DMS153 treated with DMSO at 0.1 percent for 48 hours (cell line): Measurements from ENCODE around the gene TADA3.

Experiments used
- DNase-seq: peaks from one replicate; lab custom pipeline; 2025; ENCODE audit not compliant: unreplicated experiment; lab: John Stamatoyannopoulos, UW

TADA3 gene

DNA sequence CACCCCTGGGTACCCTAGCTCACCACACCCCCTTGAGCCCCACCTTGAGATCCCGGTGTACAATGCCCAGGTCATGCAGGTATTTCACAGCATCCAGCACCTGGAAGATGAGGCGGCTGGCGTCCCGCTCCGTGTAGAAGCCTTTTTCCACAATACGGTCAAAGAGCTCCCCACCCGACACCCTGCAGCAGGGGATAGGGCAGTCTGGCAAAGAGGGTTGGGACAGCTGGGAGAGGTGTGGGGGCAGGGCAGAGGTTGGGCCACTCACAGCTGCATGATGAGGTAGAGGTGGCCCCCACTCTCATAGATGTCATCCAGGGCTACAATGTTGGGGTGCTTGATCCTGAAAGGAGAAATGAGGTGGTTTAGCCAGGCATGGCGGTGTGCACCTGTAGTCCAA, 29.4 kb downstream of the TADA3 start:
- DNase-seq: no peak

- no peak for DNase-seq
Observed at GRCh38 chr3:9761919-9762318, 30.4 kb downstream of the TADA3 start.

GRCh38 chr3:9760779-9761505, 31.3 kb downstream of the TADA3 start:
- DNase-seq: no peak

- no peak for DNase-seq
Observed at GRCh38 chr3:9757427-9757826, 34.8 kb downstream of the TADA3 start.

- no peak for DNase-seq
Observed at GRCh38 chr3:9754678-9755077, 37.6 kb downstream of the TADA3 start.

GRCh38 chr3:9750556-9751411, 41.5 kb downstream of the TADA3 start:
- DNase-seq: no peak

DNA sequence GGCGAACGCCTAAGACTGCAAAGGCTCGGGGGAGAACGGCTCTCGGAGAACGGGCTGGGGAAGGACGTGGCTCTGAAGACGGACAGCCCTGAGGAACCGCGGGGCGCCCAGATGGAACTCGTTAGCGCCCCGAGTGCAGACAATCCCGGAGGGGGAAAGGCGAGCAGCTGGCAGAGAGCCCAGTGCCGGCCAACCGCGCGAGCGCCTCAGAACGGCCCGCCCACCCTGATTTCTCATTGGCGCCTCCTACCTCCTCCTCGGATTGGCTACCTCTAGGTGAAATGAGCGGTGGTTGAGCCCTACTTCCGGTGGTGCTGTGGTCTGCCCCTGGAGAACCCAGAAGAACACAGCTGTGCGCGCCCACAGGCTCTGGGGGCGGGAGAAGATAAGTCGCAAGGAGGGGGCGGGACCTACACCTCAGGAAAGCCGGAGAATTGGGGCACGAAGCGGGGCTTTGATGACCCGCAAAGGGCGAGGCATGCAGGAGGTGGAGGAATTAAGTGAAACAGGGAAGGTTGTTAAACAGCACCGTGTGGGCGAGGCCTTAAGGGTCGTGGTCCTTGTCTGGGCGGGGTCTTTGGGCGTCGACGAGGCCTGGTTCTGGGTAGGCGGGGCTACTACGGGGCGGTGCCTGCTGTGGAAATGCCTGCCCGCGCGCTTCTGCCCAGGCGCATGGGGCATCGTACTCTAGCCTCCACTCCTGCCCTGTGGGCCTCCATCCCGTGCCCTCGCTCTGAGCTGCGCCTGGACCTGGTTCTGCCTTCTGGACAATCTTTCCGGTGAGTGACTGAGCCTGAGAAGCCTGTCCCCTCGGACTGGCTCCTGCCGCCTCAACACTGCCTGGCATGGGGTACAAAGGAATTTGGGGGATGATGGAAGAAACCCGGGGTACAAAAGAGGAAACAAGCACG, 42.4 kb downstream of the TADA3 start, which contains the start of gene OGG1:
OGG1 (plus strand) TSS at position 308 of the 911 bp plus-strand sequence; CDS start at position 643, 335 bp downstream.
- peak; percentile 74 for DNase-seq

GRCh38 chr3:9749296-9749644, 43.0 kb downstream of the TADA3 start:
- DNase-seq: no peak

- DNase-seq: no peak
Observed at GRCh38 chr3:9748031-9748430, 44.2 kb downstream of the TADA3 start.

DNA sequence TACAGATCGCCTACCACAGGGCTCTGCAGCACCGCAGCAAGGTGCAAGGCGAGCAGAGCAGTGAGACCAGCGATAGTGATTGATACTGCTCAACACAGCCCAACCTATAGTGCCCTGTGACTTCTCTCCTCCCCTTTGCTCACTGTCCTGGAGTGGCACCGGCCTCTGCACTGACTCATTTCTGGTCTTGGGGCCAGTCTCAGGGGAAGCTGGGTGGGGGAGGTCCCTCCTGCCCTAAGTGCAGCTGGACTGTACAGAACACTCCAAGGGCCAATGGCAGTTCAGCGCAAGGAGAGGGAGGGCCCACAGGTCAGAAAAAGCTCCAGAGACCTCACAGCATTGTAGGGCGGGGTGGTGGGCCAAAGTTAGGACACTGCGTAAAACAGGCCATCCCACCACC, 45.0 kb downstream of the TADA3 start:
- DNase-seq: no peak

DNA sequence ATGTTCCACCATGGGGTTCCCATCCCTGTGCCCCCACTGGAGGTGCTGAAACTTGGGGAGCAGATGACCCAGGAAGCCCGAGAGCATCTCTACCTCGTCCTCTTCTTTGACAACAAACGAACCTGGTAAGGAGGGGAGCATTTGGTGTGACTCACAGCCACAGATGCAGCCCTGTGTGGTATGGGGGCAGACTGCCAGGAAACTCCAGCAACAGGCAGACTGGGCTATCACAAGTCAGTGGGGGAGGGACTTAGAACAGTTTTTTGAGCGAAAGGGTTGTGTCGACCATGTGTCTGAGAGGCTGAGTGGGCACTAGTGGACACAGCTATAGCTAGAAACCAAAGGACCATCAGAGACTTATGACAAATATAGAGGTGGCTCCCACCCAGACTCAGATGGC, 45.9 kb downstream of the TADA3 start:
- no peak for DNase-seq

- DNase-seq: no peak
Observed at GRCh38 chr3:9745521-9745920, 46.8 kb downstream of the TADA3 start.

GRCh38 chr3:9744162-9744561, 48.1 kb downstream of the TADA3 start:
- no peak for DNase-seq

- no peak for DNase-seq
Observed at GRCh38 chr3:9743548-9743947, 48.7 kb downstream of the TADA3 start.

- DNase-seq: no peak
Observed at GRCh38 chr3:9742560-9742959, 49.7 kb downstream of the TADA3 start.

GRCh38 chr3:9739181-9739580, 53.1 kb downstream of the TADA3 start:
- no peak for DNase-seq

- DNase-seq: no peak
Observed at GRCh38 chr3:9736831-9737230, 55.4 kb downstream of the TADA3 start.

DNA sequence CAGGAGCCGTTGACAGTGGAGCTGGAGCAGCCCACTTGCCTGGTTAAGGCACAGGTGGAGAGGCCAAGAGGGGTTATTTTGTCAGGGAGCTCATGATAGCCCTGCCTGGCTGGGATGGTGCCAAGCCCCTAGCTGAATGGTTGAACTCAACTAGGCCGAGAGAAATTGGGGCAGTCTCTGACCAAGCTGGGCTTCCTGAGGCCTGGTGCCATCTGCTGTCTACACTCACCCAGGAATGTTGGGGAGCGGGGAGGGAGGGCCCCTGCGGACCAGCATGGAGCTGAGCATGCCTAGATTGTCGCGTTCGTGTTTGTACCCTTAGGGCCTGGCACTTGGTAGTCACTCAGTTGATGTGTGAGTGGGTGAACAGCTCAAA, 59.5 kb downstream of the TADA3 start:
- DNase-seq: no peak

- no peak for DNase-seq
Observed at GRCh38 chr3:9732080-9732739, 60.1 kb downstream of the TADA3 start.

DNA sequence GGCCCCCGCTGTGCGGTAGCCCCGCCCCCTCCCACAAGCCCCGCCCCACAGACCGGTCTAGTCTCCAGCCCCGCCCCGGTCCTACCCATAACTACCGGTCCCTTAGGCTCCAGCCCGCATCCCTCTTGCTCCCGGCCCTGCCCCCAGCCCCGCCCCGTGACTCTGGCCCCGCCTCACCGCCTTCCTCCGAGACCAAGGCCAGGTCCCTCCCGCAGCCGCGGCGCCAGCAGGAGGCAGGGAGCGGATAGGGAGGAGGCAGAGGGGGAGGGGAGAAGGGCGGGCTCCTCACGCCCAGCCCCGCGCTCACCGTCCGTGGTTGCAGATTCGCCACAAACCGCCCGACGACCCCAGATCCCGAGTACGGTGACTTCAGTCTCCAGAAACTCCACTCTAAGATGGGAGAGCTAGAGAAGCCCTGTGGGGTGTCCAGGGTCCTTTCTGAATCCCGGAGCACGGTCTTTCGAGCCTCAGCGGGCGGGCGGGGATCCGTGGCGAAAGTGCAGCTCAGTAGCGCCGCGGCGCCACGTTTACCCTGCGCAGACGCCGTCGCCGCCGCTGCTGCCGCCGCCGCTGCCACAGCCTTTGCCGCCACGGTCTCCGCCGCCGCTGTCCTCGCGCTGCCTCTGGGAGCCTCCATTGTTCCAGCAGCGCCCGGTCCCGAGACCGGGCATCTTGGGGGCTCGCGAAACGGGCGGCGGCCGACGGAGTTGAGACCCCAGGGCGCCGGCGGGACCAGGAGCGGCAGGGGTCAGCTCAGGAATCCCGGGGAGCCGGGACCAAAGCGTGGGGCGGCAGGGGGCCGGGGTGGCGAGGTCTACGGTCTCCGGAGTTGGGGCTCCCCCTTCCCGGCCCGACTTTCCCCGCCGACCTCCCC, 60.8 kb downstream of the TADA3 start, which contains the start of gene BRPF1:
BRPF1 (plus strand) TSS at position 530 of the 874 bp plus-strand sequence. CDS start 2,406 bp downstream, outside the sequence.
- peak; percentile 38 for DNase-seq
